GM12801 (cell line): ENCODE results near the gene ASTN2.

Experiments used
- CTCF ChIP-seq: IDR thresholded peaks from one replicate; pipeline ENCODE4 v1.5.1; 2011; ENCODE audit warnings: control low read depth; ENCODE audit not compliant: insufficient read length; ENCODE audit errors: extremely low read depth

Gene ASTN2

GRCh38 chr9:117135501-117136098, 279.3 kb downstream of the ASTN2 start:
- TF ChIP-seq CTCF, result no peak

- no peak for TF ChIP-seq CTCF
Measured at GRCh38 chr9:117134826-117135500, 279.9 kb downstream of the ASTN2 start.

- TF ChIP-seq CTCF, result no peak
Measured at GRCh38 chr9:117126871-117127270, 288.0 kb downstream of the ASTN2 start.

- no peak for TF ChIP-seq CTCF
Measured at GRCh38 chr9:117125531-117125930, 289.3 kb downstream of the ASTN2 start.

GRCh38 chr9:117123729-117124128, 291.1 kb downstream of the ASTN2 start:
- TF ChIP-seq CTCF, result no peak

GRCh38 chr9:117122953-117123352, 291.9 kb downstream of the ASTN2 start:
- no peak for TF ChIP-seq CTCF

- no peak for TF ChIP-seq CTCF
Measured at GRCh38 chr9:117122102-117122501, 292.8 kb downstream of the ASTN2 start.
